Activated CD4-positive, alpha-beta memory T cell treated with anti-CD3 and anti-CD28 coated beads for 36 hours (primary cell): ENCODE data around the gene CLSTN1. TPM values are rescaled to one million over a fixed set of nuclear protein-coding genes. Genes with fewer than 3 reads are reported as not detected.
"Not testable (repeated sequence)": the region's sequence is repeated elsewhere in the genome, so short reads cannot be mapped to it uniquely, and the experiment has no call there.

ENCODE experiments used
- CTCF ChIA-PET: fragments of 350-600 bp; sonication (Branson Sonifier 250); formaldehyde crosslinking; loops from one replicate; lab custom pipeline; 2021; ENCODE audit warnings: antibody characterized with exemption, inconsistent platforms; lab: Charles Lee
- POLR2A ChIA-PET: fragments of 350-600 bp; sonication (Branson Sonifier 250); formaldehyde crosslinking; loops from one replicate; lab custom pipeline; 2021; ENCODE audit warnings: antibody characterized with exemption; lab: Charles Lee
- DNase-seq: peaks from one replicate; pipeline ENCODE4 v3.0.0-alpha.2; 2020
- H3K27ac Mint-ChIP-seq: one replicate; pipeline ENCODE4 v1.8.0; 2021; ENCODE audit warnings: mixed read lengths
- H3K27me3 Mint-ChIP-seq: one replicate; pipeline ENCODE4 v1.8.0; 2021; ENCODE audit warnings: mixed read lengths
- H3K36me3 Mint-ChIP-seq: one replicate; pipeline ENCODE4 v1.8.0; 2021; ENCODE audit warnings: mixed read lengths
- H3K4me1 Mint-ChIP-seq: one replicate; pipeline ENCODE4 v1.8.0; 2021; ENCODE audit warnings: low read depth, mixed read lengths
- H3K4me3 Mint-ChIP-seq: one replicate; pipeline ENCODE4 v1.8.0; 2021; ENCODE audit warnings: mild to moderate bottlenecking, mixed read lengths
- H3K9me3 Mint-ChIP-seq: one replicate; pipeline ENCODE4 v1.8.0; 2021; ENCODE audit warnings: mixed read lengths
- intact Hi-C: fragments of 100-400 bp; cut with micrococcal nuclease; formaldehyde crosslinking; loops from one replicate; pipeline ENCODE4 v1.15.1; 2023
- total RNA-seq, 2 experiments: library from RNA; stranded (reverse); gene quantifications; one replicate each; pipeline ENCODE4 v1.2.3, GENCODE V29; 2021

CLSTN1 gene
- total RNA-seq, 2 experiments from 2014 or later = 33.6 to 34.1 TPM

GRCh38 chr1:9758559-9759121 lies 65.1 kb downstream of the CLSTN1 start:
- H3K4me1 Mint-ChIP-seq = peaks cover 9% of the 10 kb centered on the region
- ChIA-PET CTCF (interaction anchor here (1.9 kb wide), 1 partner anchor 26 kb away, joined by 5 read pairs; no protein-coding TSS in a partner anchor), POLR2A (no interaction called here)
- H3K4me3 Mint-ChIP-seq = no peak overlapping the region
- no peak for DNase-seq
- no peaks in the 10 kb centered on the region for H3K36me3 Mint-ChIP-seq
- H3K27me3 Mint-ChIP-seq = no peaks in the 10 kb centered on the region
- intact Hi-C loops = no loop called here
- no peak overlapping the region for H3K27ac Mint-ChIP-seq
- no peaks in the 10 kb centered on the region for H3K9me3 Mint-ChIP-seq

- Mint-ChIP-seq H3K9me3 (no peaks in the 10 kb centered on the region), H3K4me1 (peaks cover 9% of the 10 kb centered on the region), H3K27ac (no peak overlapping the region), H3K4me3 (no peak overlapping the region), H3K36me3 (peaks cover 7% of the 10 kb centered on the region), H3K27me3 (no peaks in the 10 kb centered on the region)
- POLR2A ChIA-PET = no interaction called here
- intact Hi-C loops = no loop called here
- CTCF ChIA-PET = no interaction called here
- DNase-seq = no peak
Measured at GRCh38 chr1:9755441-9755995, 68.2 kb downstream of the CLSTN1 start.

- H3K9me3 Mint-ChIP-seq = no peaks in the 10 kb centered on the region
- POLR2A ChIA-PET = no interaction called here
- intact Hi-C loops = no loop called here
- H3K27me3 Mint-ChIP-seq = no peaks in the 10 kb centered on the region
- no peak overlapping the region for H3K4me3 Mint-ChIP-seq
- H3K4me1 Mint-ChIP-seq = no peaks in the 10 kb centered on the region
- CTCF ChIA-PET = no interaction called here
- DNase-seq = no peak
- no peak overlapping the region for H3K27ac Mint-ChIP-seq
- peaks cover 18% of the 10 kb centered on the region for H3K36me3 Mint-ChIP-seq
Measured at GRCh38 chr1:9753121-9753531, 70.6 kb downstream of the CLSTN1 start.

- POLR2A ChIA-PET = interaction anchor here (0.6 kb wide), 1 partner anchor 1416 kb away, joined by 3 read pairs; no protein-coding TSS in a partner anchor
- H3K9me3 Mint-ChIP-seq = no peaks in the 10 kb centered on the region
- no peaks in the 10 kb centered on the region for H3K27me3 Mint-ChIP-seq
- CTCF ChIA-PET = no interaction called here
- peaks cover 19% of the 10 kb centered on the region for H3K36me3 Mint-ChIP-seq
- H3K27ac Mint-ChIP-seq = no peak overlapping the region
- intact Hi-C loops = no loop called here
- H3K4me3 Mint-ChIP-seq = no peak overlapping the region
- no peaks in the 10 kb centered on the region for H3K4me1 Mint-ChIP-seq
- DNase-seq = no peak
Measured at GRCh38 chr1:9751971-9752370, 71.8 kb downstream of the CLSTN1 start.

- H3K9me3 Mint-ChIP-seq = no peaks in the 10 kb centered on the region
- H3K27me3 Mint-ChIP-seq = no peaks in the 10 kb centered on the region
- POLR2A ChIA-PET = no interaction called here
- no peaks in the 10 kb centered on the region for H3K4me1 Mint-ChIP-seq
- intact Hi-C loops = no loop called here
- no peak overlapping the region for H3K27ac Mint-ChIP-seq
- H3K36me3 Mint-ChIP-seq = peaks cover 21% of the 10 kb centered on the region
- DNase-seq = no peak
- CTCF ChIA-PET = interaction anchor here (1.0 kb wide), 1 partner anchor 125 kb away, joined by 5 read pairs; no protein-coding TSS in a partner anchor
- no peak overlapping the region for H3K4me3 Mint-ChIP-seq
Measured at GRCh38 chr1:9749361-9749760, 74.4 kb downstream of the CLSTN1 start.

- H3K27me3 Mint-ChIP-seq, H3K4me3 Mint-ChIP-seq, H3K4me1 Mint-ChIP-seq, DNase-seq, POLR2A ChIA-PET, H3K9me3 Mint-ChIP-seq, intact Hi-C loops, CTCF ChIA-PET, H3K27ac Mint-ChIP-seq: not testable (repeated sequence)
- H3K36me3 Mint-ChIP-seq = peaks cover 28% of the 10 kb centered on the region
Measured at GRCh38 chr1:9748391-9748790, 75.4 kb downstream of the CLSTN1 start.

GRCh38 chr1:9746651-9747050 lies 77.1 kb downstream of the CLSTN1 start:
- H3K9me3 Mint-ChIP-seq = no peaks in the 10 kb centered on the region
- intact Hi-C loops = no loop called here
- H3K4me1 Mint-ChIP-seq = no peaks in the 10 kb centered on the region
- H3K27ac Mint-ChIP-seq = no peak overlapping the region
- ChIA-PET POLR2A (interaction anchor here (0.6 kb wide), 1 partner anchor 228 kb away, joined by 3 read pairs; no protein-coding TSS in a partner anchor), CTCF (interaction anchor here (1.1 kb wide), 1 partner anchor 38 kb away, joined by 3 read pairs; no protein-coding TSS in a partner anchor)
- no peak overlapping the region for H3K4me3 Mint-ChIP-seq
- H3K36me3 Mint-ChIP-seq = peaks cover 34% of the 10 kb centered on the region
- H3K27me3 Mint-ChIP-seq = no peaks in the 10 kb centered on the region
- no peak for DNase-seq

- Mint-ChIP-seq H3K36me3 (peaks cover 31% of the 10 kb centered on the region), H3K4me3 (no peak overlapping the region), H3K4me1 (no peaks in the 10 kb centered on the region), H3K9me3 (no peaks in the 10 kb centered on the region), H3K27me3 (no peaks in the 10 kb centered on the region), H3K27ac (no peak overlapping the region)
- intact Hi-C loops = no loop called here
- CTCF ChIA-PET = interaction anchor here (0.6 to 1.1 kb wide), 2 partner anchors 38 to 251 kb away, joined by 3 read pairs; no protein-coding TSS in a partner anchor
- POLR2A ChIA-PET = no interaction called here
- DNase-seq = no peak
Measured at GRCh38 chr1:9746211-9746610, 77.6 kb downstream of the CLSTN1 start.

- CTCF ChIA-PET = no interaction called here
- Mint-ChIP-seq H3K9me3 (no peaks in the 10 kb centered on the region), H3K4me1 (no peaks in the 10 kb centered on the region), H3K4me3 (no peak overlapping the region), H3K36me3 (peaks cover 32% of the 10 kb centered on the region), H3K27ac (no peak overlapping the region), H3K27me3 (no peaks in the 10 kb centered on the region)
- intact Hi-C loops = no loop called here
- POLR2A ChIA-PET = no interaction called here
- no peak for DNase-seq
Measured at GRCh38 chr1:9744106-9744799, 79.5 kb downstream of the CLSTN1 start.

- ChIA-PET POLR2A (no interaction called here), CTCF (interaction anchor here (0.6 kb wide), 1 partner anchor 47 kb away, joined by 3 read pairs; no protein-coding TSS in a partner anchor)
- H3K4me3 Mint-ChIP-seq = no peak overlapping the region
- H3K4me1 Mint-ChIP-seq = peaks cover 2% of the 10 kb centered on the region
- H3K27me3 Mint-ChIP-seq = no peaks in the 10 kb centered on the region
- no peaks in the 10 kb centered on the region for H3K9me3 Mint-ChIP-seq
- DNase-seq = no peak
- H3K27ac Mint-ChIP-seq = no peak overlapping the region
- intact Hi-C loops = no loop called here
- peaks cover 36% of the 10 kb centered on the region for H3K36me3 Mint-ChIP-seq
Measured at GRCh38 chr1:9737671-9738070, 86.1 kb downstream of the CLSTN1 start.

- Mint-ChIP-seq H3K27ac (no peak overlapping the region), H3K9me3 (no peaks in the 10 kb centered on the region), H3K4me1 (peaks cover 6% of the 10 kb centered on the region), H3K36me3 (peaks cover 38% of the 10 kb centered on the region), H3K4me3 (no peak overlapping the region), H3K27me3 (no peaks in the 10 kb centered on the region)
- POLR2A ChIA-PET = no interaction called here
- CTCF ChIA-PET = interaction anchor here (0.6 kb wide), 1 partner anchor 47 kb away, joined by 3 read pairs; no protein-coding TSS in a partner anchor
- intact Hi-C loops = no loop called here
- no peak for DNase-seq
Measured at GRCh38 chr1:9737057-9737456, 86.7 kb downstream of the CLSTN1 start.

GRCh38 chr1:9736241-9736640 lies 87.5 kb downstream of the CLSTN1 start:
- Mint-ChIP-seq H3K27ac (no peak overlapping the region), H3K27me3 (no peaks in the 10 kb centered on the region), H3K4me3 (no peak overlapping the region), H3K9me3 (no peaks in the 10 kb centered on the region), H3K4me1 (peaks cover 13% of the 10 kb centered on the region), H3K36me3 (peaks cover 43% of the 10 kb centered on the region)
- ChIA-PET POLR2A (no interaction called here), CTCF (no interaction called here)
- no peak for DNase-seq
- intact Hi-C loops = no loop called here
